ENCODE measurements around the gene CDKN2A. TPM values are rescaled to one million over a fixed set of nuclear protein-coding genes. Genes with fewer than 3 reads are reported as not detected.

Gene CDKN2A
- total RNA-seq, 1 experiment from 2014 or later: not detected

GRCh38 chr9:21983561-21983935, 10.6 kb downstream of the CDKN2A start:
- Mint-ChIP-seq H3K27ac (ENCODE audit: low read depth, unreplicated experiment) (no peak overlapping the region), H3K27me3 (ENCODE audit: insufficient read depth, unreplicated experiment) (no peaks in the 10 kb centered on the region), H3K4me1 (ENCODE audit: insufficient read depth, unreplicated experiment) (no peaks in the 10 kb centered on the region), H3K36me3 (ENCODE audit: insufficient read depth, unreplicated experiment) (no peaks in the 10 kb centered on the region), H3K4me3 (ENCODE audit: unreplicated experiment) (no peak overlapping the region), H3K9me3 (ENCODE audit: unreplicated experiment) (no peaks in the 10 kb centered on the region)
- DNase-seq (ENCODE audit: unreplicated experiment): no peak
- ChIA-PET POLR2A (no interaction called here), CTCF (no interaction called here)
- TF ChIP-seq, protein P1, sequence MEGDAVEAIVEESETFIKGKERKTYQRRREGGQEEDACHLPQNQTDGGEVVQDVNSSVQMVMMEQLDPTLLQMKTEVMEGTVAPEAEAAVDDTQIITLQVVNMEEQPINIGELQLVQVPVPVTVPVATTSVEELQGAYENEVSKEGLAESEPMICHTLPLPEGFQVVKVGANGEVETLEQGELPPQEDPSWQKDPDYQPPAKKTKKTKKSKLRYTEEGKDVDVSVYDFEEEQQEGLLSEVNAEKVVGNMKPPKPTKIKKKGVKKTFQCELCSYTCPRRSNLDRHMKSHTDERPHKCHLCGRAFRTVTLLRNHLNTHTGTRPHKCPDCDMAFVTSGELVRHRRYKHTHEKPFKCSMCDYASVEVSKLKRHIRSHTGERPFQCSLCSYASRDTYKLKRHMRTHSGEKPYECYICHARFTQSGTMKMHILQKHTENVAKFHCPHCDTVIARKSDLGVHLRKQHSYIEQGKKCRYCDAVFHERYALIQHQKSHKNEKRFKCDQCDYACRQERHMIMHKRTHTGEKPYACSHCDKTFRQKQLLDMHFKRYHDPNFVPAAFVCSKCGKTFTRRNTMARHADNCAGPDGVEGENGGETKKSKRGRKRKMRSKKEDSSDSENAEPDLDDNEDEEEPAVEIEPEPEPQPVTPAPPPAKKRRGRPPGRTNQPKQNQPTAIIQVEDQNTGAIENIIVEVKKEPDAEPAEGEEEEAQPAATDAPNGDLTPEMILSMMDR (IDR thresholded peaks at IDR 0.05; ENCODE audit: unreplicated experiment): no peak
- intact Hi-C loops (cut with micrococcal nuclease): no loop called here
- BruUV-seq (replicated peaks): no TSS peak

GRCh38 chr9:21982861-21983560, 11.2 kb downstream of the CDKN2A start:
- CTCF ChIA-PET: no interaction called here
- H3K4me1 Mint-ChIP-seq (ENCODE audit: insufficient read depth, unreplicated experiment): no peaks in the 10 kb centered on the region
- H3K9me3 Mint-ChIP-seq (ENCODE audit: unreplicated experiment): no peaks in the 10 kb centered on the region
- H3K36me3 Mint-ChIP-seq (ENCODE audit: insufficient read depth, unreplicated experiment): no peaks in the 10 kb centered on the region
- POLR2A ChIA-PET: no interaction called here
- H3K27ac Mint-ChIP-seq (ENCODE audit: low read depth, unreplicated experiment): no peak overlapping the region
- H3K4me3 Mint-ChIP-seq (ENCODE audit: unreplicated experiment): no peak overlapping the region
- no TSS peak for BruUV-seq (replicated peaks)
- intact Hi-C loops (cut with micrococcal nuclease): no loop called here
- H3K27me3 Mint-ChIP-seq (ENCODE audit: insufficient read depth, unreplicated experiment): no peaks in the 10 kb centered on the region
- DNase-seq (ENCODE audit: unreplicated experiment): no peak
- TF ChIP-seq, protein P1 (IDR thresholded peaks at IDR 0.05; ENCODE audit: unreplicated experiment): no peak

- Mint-ChIP-seq H3K36me3 (ENCODE audit: insufficient read depth, unreplicated experiment) (no peaks in the 10 kb centered on the region), H3K27ac (ENCODE audit: low read depth, unreplicated experiment) (no peak overlapping the region), H3K9me3 (ENCODE audit: unreplicated experiment) (no peaks in the 10 kb centered on the region), H3K4me3 (ENCODE audit: unreplicated experiment) (no peak overlapping the region), H3K4me1 (ENCODE audit: insufficient read depth, unreplicated experiment) (no peaks in the 10 kb centered on the region), H3K27me3 (ENCODE audit: insufficient read depth, unreplicated experiment) (no peaks in the 10 kb centered on the region)
- intact Hi-C loops (cut with micrococcal nuclease): no loop called here
- ChIA-PET POLR2A (no interaction called here), CTCF (no interaction called here)
- BruUV-seq (replicated peaks): no TSS peak
- DNase-seq (ENCODE audit: unreplicated experiment): no peak
- TF ChIP-seq, protein P1 (IDR thresholded peaks at IDR 0.05; ENCODE audit: unreplicated experiment): no peak
Measured at GRCh38 chr9:21982391-21982790, 11.8 kb downstream of the CDKN2A start.

DNA sequence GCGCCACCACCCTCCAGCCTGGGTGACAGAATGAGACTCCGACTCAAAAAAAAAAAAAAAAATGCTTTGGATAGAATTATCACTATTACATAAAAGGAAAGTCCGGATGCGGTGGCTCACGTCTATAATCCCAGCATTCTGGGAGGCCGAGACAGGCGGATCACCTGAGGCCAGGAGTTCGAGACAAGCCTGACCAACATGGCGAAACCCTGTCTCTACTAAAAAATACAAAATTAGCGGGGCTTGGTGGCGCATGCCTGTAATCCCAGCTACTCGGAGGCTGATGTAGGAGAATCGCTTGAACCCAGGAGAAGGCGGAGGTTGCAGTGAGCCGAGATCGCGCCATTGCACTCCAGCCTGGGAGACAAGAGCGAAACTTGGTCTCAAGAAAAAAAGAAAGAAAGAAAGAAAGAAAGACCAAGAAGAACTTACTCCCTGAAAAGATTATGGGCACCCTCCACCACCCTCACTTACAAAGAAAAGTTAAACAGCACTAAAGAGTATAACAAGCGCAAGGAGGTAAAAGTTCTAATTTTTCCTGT, 17.8 kb downstream of the CDKN2A start:
- Mint-ChIP-seq H3K27me3 (ENCODE audit: insufficient read depth, unreplicated experiment) (no peaks in the 10 kb centered on the region), H3K36me3 (ENCODE audit: insufficient read depth, unreplicated experiment) (no peaks in the 10 kb centered on the region), H3K9me3 (ENCODE audit: unreplicated experiment) (no peaks in the 10 kb centered on the region), H3K4me1 (ENCODE audit: insufficient read depth, unreplicated experiment) (no peaks in the 10 kb centered on the region), H3K27ac (ENCODE audit: low read depth, unreplicated experiment) (no peak overlapping the region), H3K4me3 (ENCODE audit: unreplicated experiment) (no peak overlapping the region)
- ChIA-PET CTCF (no interaction called here), POLR2A (no interaction called here)
- TF ChIP-seq, protein P1 (IDR thresholded peaks at IDR 0.05; ENCODE audit: unreplicated experiment): no peak
- no peak for DNase-seq (ENCODE audit: unreplicated experiment)
- no TSS peak for BruUV-seq (replicated peaks)
- intact Hi-C loops (cut with micrococcal nuclease): no loop called here

Data from MCF 10A (cell line).